Activated CD8-positive, alpha-beta memory T cell treated with anti-CD3 and anti-CD28 coated beads, Interleukin-2, amount 10 ng/mL, durations not matched to agents 7 days and 5 days (primary cell): ENCODE measurements around the gene DNAJC25. TPM values are rescaled to one million over a fixed set of nuclear protein-coding genes. Genes with fewer than 3 reads are reported as not detected.

Source experiments
- total RNA-seq, 2 experiments: library from RNA; stranded (reverse); gene quantifications; one replicate each; pipeline ENCODE4 v1.2.3, GENCODE V29; 2021

The DNAJC25 gene
- total RNA-seq, 2 experiments from 2014 or later: 3.6 to 4.2 TPM

Other genes with a start within 250 kb of the DNAJC25 start
- gene ECPAS, start 147.0 kb upstream of the DNAJC25 start, total RNA-seq: 10 to 100 TPM; 72.8 to 75.3 TPM
- gene ZNF483, start 106.2 kb upstream of the DNAJC25 start, total RNA-seq: 1 to 10 TPM; 2.8 to 5.2 TPM
- gene PTGR1, start 31.7 kb upstream of the DNAJC25 start, total RNA-seq: 1 to 10 TPM in 1 of 2 experiments, not detected in 1; 1.0 TPM
- 10 to 100 TPM; 17.1 to 20.9 TPM for gene GNG10, start 30.3 kb downstream of the DNAJC25 start, total RNA-seq
- gene SHOC1, start 163.6 kb downstream of the DNAJC25 start, total RNA-seq: not detected